Memory B cell (primary cell): ENCODE results near the gene ALG11.
"Not testable (repeated sequence)": the region's sequence is repeated elsewhere in the genome, so short reads cannot be mapped to it uniquely, and the experiment has no call there.

Experiments
- ATAC-seq: fragments of 150-1000 bp; cut with Tn5 transposase; 2 replicates; pipeline ENCODE4 v1.10.0; 2021; ENCODE audit warnings: low read depth, mild to moderate bottlenecking, moderate library complexity
- DNase-seq, 2 donors: peaks; one replicate each; pipeline ENCODE4 v3.0.0; 2022; ENCODE audit warnings: low spot score in 2 of 2
- H3K27ac Mint-ChIP-seq: one replicate; pipeline ENCODE4 v1.8.0; 2022; ENCODE audit warnings: mild to moderate bottlenecking, moderate library complexity, mixed read lengths
- H3K27me3 Mint-ChIP-seq: one replicate; pipeline ENCODE4 v1.8.0; 2022; ENCODE audit warnings: mixed read lengths
- H3K36me3 Mint-ChIP-seq: one replicate; pipeline ENCODE4 v1.8.0; 2022; ENCODE audit warnings: mild to moderate bottlenecking, mixed read lengths
- H3K4me1 Mint-ChIP-seq: one replicate; pipeline ENCODE4 v1.8.0; 2022; ENCODE audit warnings: mixed read lengths
- H3K4me3 Mint-ChIP-seq: one replicate; pipeline ENCODE4 v1.8.0; 2022; ENCODE audit warnings: mild to moderate bottlenecking, moderate library complexity, mixed read lengths
- H3K9me3 Mint-ChIP-seq: one replicate; pipeline ENCODE4 v1.8.0; 2022; ENCODE audit warnings: mixed read lengths

ALG11 gene

GRCh38 chr13:52011632-52012511 is at the start of gene ALG11:
ALG11 (plus strand) TSS chr13:52012398; CDS start chr13:52012419, 21 bp downstream.
- Mint-ChIP-seq H3K36me3 (peaks cover 12% of the 10 kb centered on the region), H3K9me3 (no peaks in the 10 kb centered on the region), H3K27ac (peak within 1 kb of the TSS; percentile 92), H3K27me3 (peaks cover 11% of the 10 kb centered on the region), H3K4me3 (peak within 1 kb of the TSS; percentile 95), H3K4me1 (peaks cover 11% of the 10 kb centered on the region)
- peak; percentile 97 for ATAC-seq
- peak; percentile 99 for DNase-seq

GRCh38 chr13:51966186-51966585 is 46.0 kb upstream of the ALG11 start:
- DNase-seq, result no peak
- Mint-ChIP-seq H3K4me3 (no peak overlapping the region), H3K4me1 (peaks cover 6% of the 10 kb centered on the region), H3K27me3 (peaks cover 3% of the 10 kb centered on the region), H3K27ac (no peak overlapping the region), H3K36me3 (no peaks in the 10 kb centered on the region), H3K9me3 (no peaks in the 10 kb centered on the region)
- ATAC-seq, result no peak

GRCh38 chr13:51967482-51968446 is 44.4 kb upstream of the ALG11 start:
- peaks cover 4% of the 10 kb centered on the region for H3K4me1 Mint-ChIP-seq
- H3K36me3 Mint-ChIP-seq, result no peaks in the 10 kb centered on the region
- DNase-seq (no peak), ATAC-seq (no peak)
- peaks cover 6% of the 10 kb centered on the region for H3K27me3 Mint-ChIP-seq
- no peaks in the 10 kb centered on the region for H3K9me3 Mint-ChIP-seq
- H3K27ac Mint-ChIP-seq, result no peak overlapping the region
- no peak overlapping the region for H3K4me3 Mint-ChIP-seq

- no peak overlapping the region for H3K4me3 Mint-ChIP-seq
- ATAC-seq (no peak), DNase-seq (no peak)
- H3K27me3 Mint-ChIP-seq, result peaks cover 8% of the 10 kb centered on the region
- H3K4me1 Mint-ChIP-seq, result peaks cover 4% of the 10 kb centered on the region
- H3K36me3 Mint-ChIP-seq, result no peaks in the 10 kb centered on the region
- H3K9me3 Mint-ChIP-seq, result no peaks in the 10 kb centered on the region
- no peak overlapping the region for H3K27ac Mint-ChIP-seq
These were observed 41.8 kb upstream of the ALG11 start for GRCh38 chr13:51970349-51970748.

GRCh38 chr13:51971520-51972426 is 40.4 kb upstream of the ALG11 start:
- Mint-ChIP-seq H3K4me1 (peaks cover 4% of the 10 kb centered on the region), H3K27me3 (peaks cover 5% of the 10 kb centered on the region), H3K9me3 (no peaks in the 10 kb centered on the region), H3K4me3 (no peak overlapping the region), H3K27ac (no peak overlapping the region), H3K36me3 (no peaks in the 10 kb centered on the region)
- DNase-seq, result no peak
- no peak for ATAC-seq

- H3K4me3 Mint-ChIP-seq, result no peak overlapping the region
- ATAC-seq (no peak), DNase-seq (no peak)
These were observed 37.7 kb upstream of the ALG11 start for GRCh38 chr13:51974482-51974881.

GRCh38 chr13:51976423-51976822 is 35.8 kb upstream of the ALG11 start:
- no peak overlapping the region for H3K4me3 Mint-ChIP-seq
- H3K27me3 Mint-ChIP-seq, result peaks cover 8% of the 10 kb centered on the region
- no peaks in the 10 kb centered on the region for H3K36me3 Mint-ChIP-seq
- no peaks in the 10 kb centered on the region for H3K4me1 Mint-ChIP-seq
- DNase-seq (no peak), ATAC-seq (no peak)
- H3K9me3 Mint-ChIP-seq, result no peaks in the 10 kb centered on the region
- H3K27ac Mint-ChIP-seq, result no peak overlapping the region

More at GRCh38 chr13:51974482-51974881, 37.7 kb upstream of the ALG11 start:
- Mint-ChIP-seq H3K4me1 (no peaks in the 10 kb centered on the region), H3K27ac (no peak overlapping the region), H3K27me3 (peaks cover 5% of the 10 kb centered on the region), H3K36me3 (no peaks in the 10 kb centered on the region), H3K9me3 (no peaks in the 10 kb centered on the region)

- no peak for DNase-seq
- Mint-ChIP-seq H3K4me1 (no peaks in the 10 kb centered on the region), H3K9me3 (no peaks in the 10 kb centered on the region)
These were observed 35.3 kb upstream of the ALG11 start for GRCh38 chr13:51976890-51977289.

GRCh38 chr13:51977625-51978024 is 34.6 kb upstream of the ALG11 start:
- Mint-ChIP-seq H3K36me3 (no peaks in the 10 kb centered on the region), H3K27me3 (peaks cover 6% of the 10 kb centered on the region), H3K4me3 (no peak overlapping the region), H3K9me3 (no peaks in the 10 kb centered on the region), H3K4me1 (no peaks in the 10 kb centered on the region), H3K27ac (no peak overlapping the region)
- ATAC-seq (no peak), DNase-seq (no peak)

More at GRCh38 chr13:51976890-51977289, 35.3 kb upstream of the ALG11 start:
- H3K4me3 Mint-ChIP-seq, result no peak overlapping the region
- ATAC-seq, result no peak
- H3K27ac Mint-ChIP-seq, result no peak overlapping the region
- H3K27me3 Mint-ChIP-seq, result peaks cover 9% of the 10 kb centered on the region
- no peaks in the 10 kb centered on the region for H3K36me3 Mint-ChIP-seq

- H3K4me3 Mint-ChIP-seq, result no peak overlapping the region
- no peaks in the 10 kb centered on the region for H3K9me3 Mint-ChIP-seq
- peaks cover 6% of the 10 kb centered on the region for H3K27me3 Mint-ChIP-seq
- ATAC-seq, result no peak
- no peak overlapping the region for H3K27ac Mint-ChIP-seq
- no peak for DNase-seq
- no peaks in the 10 kb centered on the region for H3K36me3 Mint-ChIP-seq
- H3K4me1 Mint-ChIP-seq, result no peaks in the 10 kb centered on the region
These were observed 33.2 kb upstream of the ALG11 start for GRCh38 chr13:51978796-51979556.

- Mint-ChIP-seq H3K9me3 (no peaks in the 10 kb centered on the region), H3K27ac (no peak overlapping the region), H3K4me1 (no peaks in the 10 kb centered on the region), H3K4me3 (no peak overlapping the region), H3K27me3 (peaks cover 8% of the 10 kb centered on the region), H3K36me3 (no peaks in the 10 kb centered on the region)
- DNase-seq (no peak), ATAC-seq (no peak)
These were observed 31.3 kb upstream of the ALG11 start for GRCh38 chr13:51980908-51981307.

GRCh38 chr13:51981355-51981754 is 30.8 kb upstream of the ALG11 start:
- no peak for ATAC-seq
- Mint-ChIP-seq H3K27me3 (peaks cover 9% of the 10 kb centered on the region), H3K9me3 (no peaks in the 10 kb centered on the region), H3K4me1 (no peaks in the 10 kb centered on the region), H3K4me3 (no peak overlapping the region), H3K36me3 (no peaks in the 10 kb centered on the region), H3K27ac (no peak overlapping the region)
- no peak for DNase-seq

- H3K27me3 Mint-ChIP-seq, result peaks cover 12% of the 10 kb centered on the region
- not testable (repeated sequence) for H3K4me3 Mint-ChIP-seq, H3K36me3 Mint-ChIP-seq, H3K4me1 Mint-ChIP-seq, DNase-seq, ATAC-seq, H3K9me3 Mint-ChIP-seq, H3K27ac Mint-ChIP-seq
These were observed 28.9 kb upstream of the ALG11 start for GRCh38 chr13:51983292-51983691.
